NCI-H748 (cell line): Measurements from ENCODE around the gene LASP1NB.
"Not testable (repeated sequence)": the region's sequence is repeated elsewhere in the genome, so short reads cannot be mapped to it uniquely, and the experiment has no call there.

Source experiments
- DNase-seq: peaks from one replicate; lab custom pipeline; 2025; ENCODE audit not compliant: unreplicated experiment; lab: John Stamatoyannopoulos, UW

LASP1NB gene

DNA sequence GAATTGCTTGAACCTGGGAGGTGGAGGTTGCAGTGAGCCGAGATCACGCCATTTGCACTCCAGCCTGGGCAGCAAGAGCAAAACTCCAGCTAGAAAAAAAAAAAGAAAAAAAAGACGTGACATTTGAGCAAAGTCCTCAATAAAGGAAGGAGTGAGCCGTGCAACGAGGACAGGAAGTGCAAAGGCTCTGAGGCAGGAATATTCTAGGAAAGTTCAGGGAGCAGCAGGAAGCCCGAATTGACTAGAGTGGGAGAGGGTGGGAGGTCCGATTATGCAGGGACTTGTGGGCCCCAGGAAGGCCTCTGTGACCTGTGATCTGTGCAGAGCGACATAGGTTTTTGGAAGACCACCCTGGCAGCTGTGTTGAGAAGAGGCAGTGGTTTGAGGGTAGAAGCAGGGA lies 8.6 kb upstream of the LASP1NB start:
- no peak for DNase-seq

DNA sequence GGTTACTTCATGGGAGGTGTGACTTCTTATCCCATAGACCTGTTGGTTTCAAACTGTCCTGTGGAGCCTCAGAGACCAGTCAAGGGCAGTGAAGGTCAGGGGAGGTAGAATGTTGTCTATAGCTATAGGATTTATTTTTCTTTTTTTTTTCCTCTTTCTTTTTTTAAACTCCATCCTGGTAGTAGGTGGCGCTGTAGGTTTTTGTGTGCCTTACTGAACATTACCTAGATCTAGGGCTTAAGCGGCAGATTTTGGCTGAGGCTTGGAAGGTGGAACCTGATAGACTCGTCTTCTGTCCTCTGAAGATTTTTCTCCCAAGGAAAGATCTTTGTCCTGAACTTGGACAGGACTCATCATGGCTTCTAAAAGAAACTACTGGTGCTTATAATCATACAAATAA lies 8.2 kb upstream of the LASP1NB start:
- no peak for DNase-seq

DNA sequence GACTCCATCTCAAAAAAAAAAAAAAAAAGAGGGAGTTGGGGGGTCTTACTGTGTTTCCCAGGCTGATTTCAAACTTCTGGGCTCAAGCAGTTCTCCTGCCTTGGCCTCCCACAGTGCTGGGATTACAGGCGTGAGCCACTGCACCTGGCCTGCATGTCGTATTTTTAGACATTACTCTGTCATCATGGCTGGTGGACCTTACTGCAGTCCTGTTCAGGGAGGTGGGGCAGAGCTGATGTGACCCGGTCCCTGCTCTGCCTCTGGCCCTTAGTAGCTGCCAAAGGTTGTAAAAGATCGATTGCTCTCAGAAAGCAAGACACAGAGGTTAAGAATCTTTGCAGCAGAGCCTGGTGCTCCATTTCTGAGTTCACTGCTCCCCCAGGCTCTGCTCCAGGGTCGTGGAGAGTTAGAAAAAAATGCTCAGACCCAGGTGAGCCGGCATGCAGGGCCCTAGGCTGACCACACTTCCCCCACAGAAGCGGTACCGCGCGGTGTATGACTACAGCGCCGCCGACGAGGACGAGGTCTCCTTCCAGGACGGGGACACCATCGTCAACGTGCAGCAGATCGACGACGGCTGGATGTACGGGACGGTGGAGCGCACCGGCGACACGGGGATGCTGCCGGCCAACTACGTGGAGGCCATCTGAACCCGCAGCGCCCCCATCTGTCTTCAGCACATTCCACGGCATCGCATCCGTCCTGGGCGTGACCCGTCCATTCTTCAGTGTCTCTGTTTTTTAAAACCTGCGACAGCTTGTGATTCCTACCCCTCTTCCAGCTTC lies 7.1 kb upstream of the LASP1NB start:
- no peak for DNase-seq

DNA sequence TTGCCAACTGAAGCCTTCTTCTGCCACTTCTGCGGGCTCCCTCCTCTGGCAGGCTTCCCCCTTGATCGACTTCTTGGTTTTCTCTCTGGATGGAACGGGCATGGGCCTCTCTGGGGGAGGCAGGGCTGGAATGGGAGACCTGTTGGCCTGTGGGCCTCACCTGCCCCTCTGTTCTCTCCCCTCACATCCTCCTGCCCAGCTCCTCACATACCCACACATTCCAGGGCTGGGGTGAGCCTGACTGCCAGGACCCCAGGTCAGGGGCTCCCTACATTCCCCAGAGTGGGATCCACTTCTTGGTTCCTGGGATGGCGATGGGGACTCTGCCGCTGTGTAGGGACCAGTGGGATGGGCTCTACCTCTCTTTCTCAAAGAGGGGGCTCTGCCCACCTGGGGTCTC lies 6.5 kb upstream of the LASP1NB start:
- DNase-seq, result no peak

DNA sequence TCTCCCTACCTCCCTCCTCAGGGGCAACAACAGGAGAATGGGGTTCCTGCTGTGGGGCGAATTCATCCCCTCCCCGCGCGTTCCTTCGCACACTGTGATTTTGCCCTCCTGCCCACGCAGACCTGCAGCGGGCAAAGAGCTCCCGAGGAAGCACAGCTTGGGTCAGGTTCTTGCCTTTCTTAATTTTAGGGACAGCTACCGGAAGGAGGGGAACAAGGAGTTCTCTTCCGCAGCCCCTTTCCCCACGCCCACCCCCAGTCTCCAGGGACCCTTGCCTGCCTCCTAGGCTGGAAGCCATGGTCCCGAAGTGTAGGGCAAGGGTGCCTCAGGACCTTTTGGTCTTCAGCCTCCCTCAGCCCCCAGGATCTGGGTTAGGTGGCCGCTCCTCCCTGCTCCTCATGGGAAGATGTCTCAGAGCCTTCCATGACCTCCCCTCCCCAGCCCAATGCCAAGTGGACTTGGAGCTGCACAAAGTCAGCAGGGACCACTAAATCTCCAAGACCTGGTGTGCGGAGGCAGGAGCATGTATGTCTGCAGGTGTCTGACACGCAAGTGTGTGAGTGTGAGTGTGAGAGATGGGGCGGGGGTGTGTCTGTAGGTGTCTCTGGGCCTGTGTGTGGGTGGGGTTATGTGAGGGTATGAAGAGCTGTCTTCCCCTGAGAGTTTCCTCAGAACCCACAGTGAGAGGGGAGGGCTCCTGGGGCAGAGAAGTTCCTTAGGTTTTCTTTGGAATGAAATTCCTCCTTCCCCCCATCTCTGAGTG lies 5.9 kb upstream of the LASP1NB start:
- DNase-seq, result no peak

DNA sequence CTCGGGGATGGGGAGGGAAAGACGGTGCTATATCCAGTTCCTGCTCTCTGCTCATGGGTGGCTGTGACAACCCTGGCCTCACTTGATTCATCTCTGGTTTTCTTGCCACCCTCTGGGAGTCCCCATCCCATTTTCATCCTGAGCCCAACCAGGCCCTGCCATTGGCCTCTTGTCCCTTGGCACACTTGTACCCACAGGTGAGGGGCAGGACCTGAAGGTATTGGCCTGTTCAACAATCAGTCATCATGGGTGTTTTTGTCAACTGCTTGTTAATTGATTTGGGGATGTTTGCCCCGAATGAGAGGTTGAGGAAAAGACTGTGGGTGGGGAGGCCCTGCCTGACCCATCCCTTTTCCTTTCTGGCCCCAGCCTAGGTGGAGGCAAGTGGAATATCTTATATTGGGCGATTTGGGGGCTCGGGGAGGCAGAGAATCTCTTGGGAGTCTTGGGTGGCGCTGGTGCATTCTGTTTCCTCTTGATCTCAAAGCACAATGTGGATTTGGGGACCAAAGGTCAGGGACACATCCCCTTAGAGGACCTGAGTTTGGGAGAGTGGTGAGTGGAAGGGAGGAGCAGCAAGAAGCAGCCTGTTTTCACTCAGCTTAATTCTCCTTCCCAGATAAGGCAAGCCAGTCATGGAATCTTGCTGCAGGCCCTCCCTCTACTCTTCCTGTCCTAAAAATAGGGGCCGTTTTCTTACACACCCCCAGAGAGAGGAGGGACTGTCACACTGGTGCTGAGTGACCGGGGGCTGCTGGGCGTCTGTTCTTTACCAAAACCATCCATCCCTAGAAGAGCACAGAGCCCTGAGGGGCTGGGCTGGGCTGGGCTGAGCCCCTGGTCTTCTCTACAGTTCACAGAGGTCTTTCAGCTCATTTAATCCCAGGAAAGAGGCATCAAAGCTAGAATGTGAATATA lies 4.8 kb upstream of the LASP1NB start:
- no peak for DNase-seq

DNA sequence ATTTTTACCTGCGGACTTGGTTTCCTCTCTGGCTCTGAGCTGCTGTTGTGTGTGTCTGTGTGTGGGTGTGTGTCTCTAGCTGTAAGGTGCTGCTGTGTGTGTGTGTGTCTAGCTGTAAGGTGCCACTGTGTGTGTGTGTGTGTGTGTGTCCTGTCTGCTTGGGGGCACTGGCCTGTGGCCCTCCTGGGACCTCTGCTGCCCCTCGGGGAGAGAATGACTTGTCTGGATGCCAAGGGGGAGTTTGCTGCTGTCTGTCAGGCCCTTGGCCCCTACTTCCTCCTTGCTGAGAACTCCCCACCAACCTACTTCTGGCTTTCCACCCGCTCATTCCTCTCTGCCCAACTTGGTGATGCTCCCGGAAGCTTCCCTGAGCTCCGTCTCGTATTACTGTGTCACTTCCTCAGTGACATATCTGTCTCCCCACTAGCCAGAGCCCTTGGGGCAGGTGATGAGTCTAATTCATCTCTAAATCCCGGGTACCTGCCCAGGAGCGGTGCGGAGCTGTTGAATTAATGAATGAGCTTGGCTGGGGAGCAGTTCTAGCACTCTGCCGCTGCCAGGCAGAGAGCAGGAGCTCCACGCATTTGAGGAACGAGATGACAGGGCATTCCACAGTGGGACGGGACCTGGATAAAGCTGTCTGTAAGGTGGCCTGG lies 3.5 kb upstream of the LASP1NB start:
- DNase-seq, result no peak

DNA sequence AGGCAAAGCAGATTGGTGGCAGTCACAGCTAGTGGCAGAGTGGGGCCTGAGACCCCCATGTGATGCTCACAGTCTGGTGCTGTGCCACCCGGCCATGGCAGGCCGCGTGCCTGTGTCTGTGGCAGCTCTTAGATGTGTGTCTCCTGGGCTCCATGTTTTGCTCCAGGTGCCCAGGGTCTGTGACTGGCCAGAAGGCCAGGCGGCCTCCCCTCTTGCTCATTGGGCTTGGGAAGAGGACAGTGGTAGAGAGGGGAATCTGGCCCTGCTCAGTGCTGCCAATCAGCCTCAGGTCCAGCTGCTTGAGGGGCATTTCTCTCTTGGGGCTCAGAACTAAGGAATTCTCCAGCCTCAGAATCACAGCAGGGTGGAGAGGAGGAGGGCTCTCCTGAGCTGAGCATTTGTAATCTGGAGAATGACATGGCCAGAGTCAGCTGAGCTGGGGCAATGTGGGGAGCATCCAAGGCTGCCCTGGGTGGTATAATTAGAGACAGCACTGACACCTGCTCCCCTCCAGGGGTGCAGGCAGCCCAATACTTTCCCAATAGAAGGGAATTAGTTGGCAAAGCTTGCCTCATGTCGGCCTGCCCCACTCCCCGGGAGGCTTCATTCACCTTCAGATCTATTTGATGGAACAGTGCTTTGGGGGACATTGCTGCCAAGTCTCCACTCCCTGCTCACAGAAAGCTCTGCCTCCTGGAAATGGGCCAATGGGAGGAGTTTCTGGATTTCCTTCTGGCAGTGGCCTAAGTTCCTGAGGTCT lies 2.7 kb upstream of the LASP1NB start:
- DNase-seq, result no peak

DNA sequence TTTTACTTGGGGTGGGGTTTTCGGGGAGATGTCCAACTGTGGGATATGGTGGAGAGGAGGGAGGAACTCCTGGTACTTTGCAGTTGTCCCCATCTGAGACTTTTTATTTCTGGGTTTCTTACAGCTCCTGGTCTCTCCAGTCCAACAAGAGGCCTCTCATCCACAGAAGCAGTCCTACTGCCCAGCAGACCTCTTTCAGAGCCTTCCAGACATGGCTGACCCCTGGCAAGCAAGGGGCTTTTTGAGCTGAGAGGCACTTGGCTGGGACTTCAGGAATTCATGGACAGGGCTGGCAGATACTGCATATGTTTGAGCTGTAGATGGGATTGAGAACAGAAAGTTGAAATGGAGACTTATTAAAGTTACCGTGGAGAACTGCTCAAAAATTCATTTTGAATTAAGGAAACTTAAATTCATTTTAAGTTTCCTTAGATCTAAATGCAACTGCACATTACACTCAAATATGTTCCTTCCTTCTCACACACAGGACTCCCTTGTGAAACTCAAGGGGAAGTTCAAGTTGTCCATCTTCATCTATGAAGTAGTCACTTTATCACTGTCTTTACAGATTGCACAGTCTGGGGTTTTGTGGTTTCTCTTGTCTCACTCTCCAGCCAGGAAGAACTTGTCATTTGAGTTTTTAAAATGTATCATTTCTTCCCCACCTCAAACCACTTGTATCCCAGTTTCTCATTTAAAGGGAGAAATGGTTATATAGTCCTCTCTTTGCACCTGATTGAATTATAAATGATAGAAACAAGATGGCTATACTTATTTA lies 1.1 kb downstream of the LASP1NB start:
- no peak for DNase-seq

DNA sequence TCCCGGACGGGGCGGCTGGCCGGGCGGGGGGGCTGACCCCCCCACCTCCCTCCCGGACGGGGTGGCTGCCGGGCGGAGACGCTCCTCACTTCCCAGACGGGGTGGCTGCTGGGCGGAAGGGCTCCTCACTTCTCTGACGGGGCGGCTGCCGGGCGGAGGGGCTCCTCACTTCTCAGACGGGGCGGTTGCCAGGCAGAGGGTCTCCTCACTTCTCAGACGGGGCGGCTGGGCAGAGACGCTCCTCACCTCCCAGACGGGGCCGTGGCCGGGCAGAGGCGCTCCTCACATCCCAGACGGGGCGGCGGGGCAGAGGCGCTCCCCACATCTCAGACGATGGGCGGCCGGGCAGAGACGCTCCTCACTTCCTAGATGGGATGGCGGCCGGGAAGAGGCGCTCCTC lies 5.4 kb downstream of the LASP1NB start:
- DNase-seq, result not testable (repeated sequence)

DNA sequence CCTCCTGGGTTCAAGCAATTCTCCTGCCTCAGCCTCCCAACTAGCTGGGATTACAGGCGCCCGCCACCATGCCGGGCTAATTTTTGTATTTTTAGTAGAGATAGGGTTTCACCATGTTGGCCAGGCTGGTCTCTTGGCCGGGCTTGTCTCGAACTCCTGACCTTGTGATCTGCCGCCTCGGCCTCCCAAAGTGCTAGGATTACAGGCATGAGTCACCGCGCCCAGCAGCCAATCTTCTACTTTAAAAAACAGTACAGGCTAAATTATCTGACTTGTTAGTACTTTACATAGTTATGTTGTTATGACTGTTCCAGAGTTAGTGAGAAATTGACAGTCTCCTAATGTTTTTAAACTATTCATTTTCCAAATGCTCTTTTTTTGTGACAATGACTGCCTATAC lies 8.5 kb downstream of the LASP1NB start:
- not testable (repeated sequence) for DNase-seq

DNA sequence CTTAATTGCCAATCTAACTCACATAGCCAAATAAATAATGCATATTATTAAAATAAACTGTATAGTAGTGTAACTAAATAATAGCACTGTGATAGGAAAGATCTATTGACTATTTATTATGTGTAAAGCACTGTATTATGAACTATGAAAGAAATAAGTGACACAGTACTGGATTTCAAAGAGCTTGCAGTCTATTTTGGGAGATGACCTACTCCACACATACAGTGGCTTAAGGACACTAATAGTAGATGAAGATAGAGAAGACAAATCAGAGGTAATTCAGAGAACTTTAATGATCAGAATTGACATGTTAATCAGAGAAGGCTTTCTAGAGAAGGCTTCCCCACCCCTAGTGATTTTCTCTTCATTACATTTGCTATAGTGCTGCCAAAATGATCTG lies 14.6 kb downstream of the LASP1NB start:
- no peak for DNase-seq

DNA sequence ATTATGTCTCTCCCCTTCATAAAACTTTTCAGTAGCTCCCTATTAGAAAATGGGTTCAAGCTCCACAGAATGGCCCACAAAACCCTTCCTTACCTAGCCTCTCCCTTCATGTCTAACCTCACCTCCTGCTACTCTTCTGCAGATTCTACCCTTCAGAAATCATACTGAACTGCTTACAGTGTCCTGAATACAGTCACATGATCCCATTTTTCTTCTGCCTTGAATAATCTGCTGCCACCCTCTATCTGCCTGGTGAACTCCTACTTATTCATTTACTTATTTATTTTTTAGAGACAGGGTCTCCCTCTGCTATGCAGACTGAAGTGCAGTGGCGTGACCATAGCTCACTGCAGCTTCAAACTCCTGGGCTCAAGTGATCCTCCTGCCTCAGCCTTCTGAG lies 15.0 kb downstream of the LASP1NB start:
- DNase-seq, result no peak

DNA sequence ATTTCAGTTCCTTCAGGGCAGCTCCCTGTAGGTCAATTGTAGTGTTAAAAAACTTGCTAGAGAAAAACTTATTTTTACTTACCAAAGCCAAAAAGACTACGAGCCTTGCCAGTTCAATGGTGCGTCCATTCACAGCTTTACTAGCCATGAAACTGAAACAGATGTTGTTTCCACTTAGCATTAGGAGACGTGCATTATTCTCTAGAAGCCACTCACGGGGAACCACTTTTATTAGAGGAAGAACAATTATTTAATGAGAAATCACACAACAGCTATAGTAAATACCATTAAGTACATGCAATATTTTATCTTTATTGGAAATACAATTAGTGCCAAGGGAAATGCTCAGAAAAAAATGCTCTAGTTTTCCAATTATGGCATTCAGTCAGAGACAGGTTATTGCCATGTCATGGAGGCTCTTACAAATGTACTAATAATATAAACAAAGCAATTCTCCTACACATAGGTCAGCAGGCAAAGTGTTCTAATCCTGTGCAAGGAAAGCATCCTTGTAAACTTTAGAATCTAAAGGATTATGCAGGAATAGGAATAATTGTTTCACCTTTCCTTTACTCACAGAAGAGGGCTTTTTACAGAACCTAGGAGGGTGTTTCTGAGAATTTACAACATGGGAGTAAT lies 17.4 kb downstream of the LASP1NB start:
- no peak for DNase-seq

DNA sequence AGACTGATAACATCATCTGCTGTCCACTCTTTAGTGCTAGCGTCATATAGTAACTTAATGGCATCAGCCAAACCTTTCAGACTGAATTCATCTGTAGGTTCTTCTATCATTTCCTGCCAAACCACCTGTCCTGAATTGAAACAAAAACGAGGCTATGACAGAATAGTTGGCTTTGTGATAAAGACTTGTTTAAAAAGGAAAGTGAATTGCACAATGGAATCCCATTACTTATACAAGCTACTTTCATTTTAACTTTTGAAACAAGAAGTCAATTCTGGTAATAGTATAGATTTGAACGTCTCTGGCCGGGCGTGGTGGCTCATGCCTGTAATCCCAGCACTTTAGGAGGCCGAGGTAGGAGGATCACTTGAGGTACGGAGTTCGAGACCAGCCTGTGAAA lies 18.2 kb downstream of the LASP1NB start:
- DNase-seq, result no peak

DNA sequence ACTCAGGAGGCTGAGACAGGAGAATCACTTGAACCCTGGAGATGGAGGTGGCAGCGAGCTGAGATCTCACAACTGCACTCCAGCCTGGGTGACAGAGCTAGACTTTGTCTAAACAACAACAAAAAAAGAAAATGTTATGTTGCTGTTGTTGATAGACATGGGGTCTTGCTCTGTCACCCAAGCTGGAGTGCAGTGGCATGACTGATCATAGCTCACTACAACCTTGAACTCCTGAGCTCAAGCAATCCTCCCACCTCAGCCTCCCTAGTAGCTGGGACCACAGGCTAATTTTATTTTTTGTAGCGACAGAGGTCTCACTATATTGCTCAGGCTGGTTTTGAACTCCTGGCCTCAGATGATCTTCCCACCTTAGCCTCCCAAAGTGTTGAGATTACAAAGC lies 21.8 kb downstream of the LASP1NB start:
- no peak for DNase-seq

DNA sequence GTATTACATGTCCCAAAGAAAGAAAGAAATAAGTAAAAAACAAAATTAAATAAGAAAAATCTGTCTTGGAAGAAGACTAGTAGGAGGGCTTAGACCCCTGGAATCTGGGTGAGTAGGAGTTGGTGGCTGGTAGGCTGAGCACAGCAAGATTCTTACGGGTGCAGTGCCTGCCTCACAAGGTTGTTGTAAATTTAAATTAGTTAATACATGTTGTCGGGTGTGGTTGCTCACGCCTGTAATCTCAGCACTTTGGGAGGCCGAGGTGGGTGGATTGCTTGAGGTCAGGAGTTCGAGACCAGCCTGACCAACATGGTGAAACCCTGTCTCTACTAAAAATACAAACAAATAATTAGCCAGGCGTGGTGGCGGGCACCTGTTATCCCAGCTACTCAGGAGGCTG lies 28.4 kb downstream of the LASP1NB start:
- DNase-seq, result not testable (repeated sequence)

DNA sequence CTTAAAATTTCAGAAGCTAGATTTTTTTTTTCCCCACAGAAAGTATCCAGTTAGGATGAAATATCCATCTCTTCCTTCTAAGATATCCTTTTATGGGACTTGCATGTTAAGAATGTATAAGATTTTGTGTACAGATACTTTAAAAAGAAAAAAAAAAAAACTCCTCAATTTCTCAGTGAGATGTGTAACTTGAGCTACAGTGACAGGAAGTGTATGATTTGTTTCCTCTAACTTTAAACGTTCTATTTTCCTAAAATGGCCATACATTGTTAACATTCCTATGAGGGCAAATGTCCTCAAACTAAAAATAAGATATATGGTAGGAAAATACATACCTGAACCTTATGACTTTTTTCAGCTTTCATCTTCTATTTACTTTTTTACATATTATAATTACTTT lies 32.9 kb downstream of the LASP1NB start:
- DNase-seq, result no peak

DNA sequence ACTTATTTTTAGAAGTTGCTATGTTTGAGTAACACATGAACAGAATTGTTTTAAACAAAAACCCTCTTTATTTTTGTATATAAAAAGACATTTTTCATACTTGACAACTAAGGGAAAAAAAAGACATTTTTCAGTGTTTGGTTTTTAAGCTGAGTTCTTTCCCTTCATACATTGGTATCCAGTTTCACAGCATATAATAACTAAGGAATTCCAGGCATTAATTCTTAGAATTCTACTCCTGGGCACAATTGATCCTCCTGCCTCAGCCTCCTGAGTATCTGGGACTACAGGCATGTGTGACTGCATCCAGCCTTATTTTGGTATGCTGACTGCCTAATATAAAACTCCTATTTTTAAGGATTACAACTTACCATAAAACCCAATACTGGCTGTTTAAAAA lies 33.3 kb downstream of the LASP1NB start:
- DNase-seq, result no peak
